ENCODE data around the gene SHISAL1.

SHISAL1 gene

GRCh38 chr22:44229809-44230208 is 82.9 kb downstream of the SHISAL1 start:
- no peak overlapping the region for H3K27ac ChIP-seq
- H3K36me3 ChIP-seq (ENCODE audit: insufficient read depth), result no peaks in the 10 kb centered on the region
- H3K4me3 ChIP-seq (IDR thresholded peaks at IDR 0.05; ENCODE audit: insufficient read depth, low read depth, low read length), result no peak overlapping the region
- no peak overlapping the region for H3K4me2 ChIP-seq
- H4K20me1 ChIP-seq (ENCODE audit: insufficient read depth), result no peaks in the 10 kb centered on the region
- no peaks in the 10 kb centered on the region for H3K4me1 ChIP-seq (ENCODE audit: low read depth, poor library complexity, severe bottlenecking)
- no peak overlapping the region for H2AFZ ChIP-seq (ENCODE audit: low read depth)
- H3K27me3 ChIP-seq (ENCODE audit: insufficient read depth, low read depth), result no peaks in the 10 kb centered on the region
- H3K9ac ChIP-seq, result no peak overlapping the region
- no peaks in the 10 kb centered on the region for H3K79me2 ChIP-seq (ENCODE audit: insufficient read depth, low read depth)
- no peak for TF ChIP-seq CTCF (conservative IDR thresholded peaks at IDR 0.05; ENCODE audit: low read depth, low read length)

GRCh38 chr22:44229331-44229730 is 83.4 kb downstream of the SHISAL1 start:
- H3K4me2 ChIP-seq, result no peak overlapping the region
- H4K20me1 ChIP-seq (ENCODE audit: insufficient read depth), result no peaks in the 10 kb centered on the region
- no peak overlapping the region for H3K9ac ChIP-seq
- TF ChIP-seq CTCF (conservative IDR thresholded peaks at IDR 0.05; ENCODE audit: low read depth, low read length), result no peak
- no peak overlapping the region for H2AFZ ChIP-seq (ENCODE audit: low read depth)
- no peak overlapping the region for H3K27ac ChIP-seq
- no peaks in the 10 kb centered on the region for H3K27me3 ChIP-seq (ENCODE audit: insufficient read depth, low read depth)
- no peaks in the 10 kb centered on the region for H3K36me3 ChIP-seq (ENCODE audit: insufficient read depth)
- no peak overlapping the region for H3K4me3 ChIP-seq (IDR thresholded peaks at IDR 0.05; ENCODE audit: insufficient read depth, low read depth, low read length)
- no peaks in the 10 kb centered on the region for H3K4me1 ChIP-seq (ENCODE audit: low read depth, poor library complexity, severe bottlenecking)
- no peaks in the 10 kb centered on the region for H3K79me2 ChIP-seq (ENCODE audit: insufficient read depth, low read depth)

- H3K9ac ChIP-seq, result no peak overlapping the region
- H3K27ac ChIP-seq, result no peak overlapping the region
- H4K20me1 ChIP-seq (ENCODE audit: insufficient read depth), result no peaks in the 10 kb centered on the region
- no peak overlapping the region for H3K4me2 ChIP-seq
- no peaks in the 10 kb centered on the region for H3K36me3 ChIP-seq (ENCODE audit: insufficient read depth)
- no peak overlapping the region for H3K4me3 ChIP-seq (IDR thresholded peaks at IDR 0.05; ENCODE audit: insufficient read depth, low read depth, low read length)
- H2AFZ ChIP-seq (ENCODE audit: low read depth), result no peak overlapping the region
- no peaks in the 10 kb centered on the region for H3K79me2 ChIP-seq (ENCODE audit: insufficient read depth, low read depth)
- H3K27me3 ChIP-seq (ENCODE audit: insufficient read depth, low read depth), result peaks cover 9% of the 10 kb centered on the region; the same call in 1 of the 2 replicates
- no peak for TF ChIP-seq CTCF (conservative IDR thresholded peaks at IDR 0.05; ENCODE audit: low read depth, low read length)
- no peaks in the 10 kb centered on the region for H3K4me1 ChIP-seq (ENCODE audit: low read depth, poor library complexity, severe bottlenecking)
These were observed 86.9 kb downstream of the SHISAL1 start for GRCh38 chr22:44225812-44226211.

- no peak overlapping the region for H3K4me3 ChIP-seq (IDR thresholded peaks at IDR 0.05; ENCODE audit: insufficient read depth, low read depth, low read length)
- no peak overlapping the region for H3K4me2 ChIP-seq
- no peak overlapping the region for H3K9ac ChIP-seq
- H3K27ac ChIP-seq, result no peak overlapping the region
- peaks cover 11% of the 10 kb centered on the region; the same call in 1 of the 2 replicates for H3K27me3 ChIP-seq (ENCODE audit: insufficient read depth, low read depth)
- no peak for TF ChIP-seq CTCF (conservative IDR thresholded peaks at IDR 0.05; ENCODE audit: low read depth, low read length)
- H2AFZ ChIP-seq (ENCODE audit: low read depth), result no peak overlapping the region
- no peaks in the 10 kb centered on the region for H3K79me2 ChIP-seq (ENCODE audit: insufficient read depth, low read depth)
- H3K36me3 ChIP-seq (ENCODE audit: insufficient read depth), result no peaks in the 10 kb centered on the region
- no peaks in the 10 kb centered on the region for H3K4me1 ChIP-seq (ENCODE audit: low read depth, poor library complexity, severe bottlenecking)
- H4K20me1 ChIP-seq (ENCODE audit: insufficient read depth), result no peaks in the 10 kb centered on the region
These were observed 87.6 kb downstream of the SHISAL1 start for GRCh38 chr22:44225091-44225689.

All from KMS-11 (cell line).